GM20000 (cell line): ENCODE data around the gene ANO10.

Experiments
- DNase-seq: peaks from one replicate; pipeline ENCODE4 v3.0.0; 2012; ENCODE audit warnings: low spot score
- TF ChIP-seq, protein P1 (sequence below): IDR thresholded peaks from 2 replicates; pipeline ENCODE4 v1.5.1; 2012; ENCODE audit warnings: mild to moderate bottlenecking, control low read depth; ENCODE audit errors: extremely low read depth, missing control alignments

The ANO10 gene

DNA sequence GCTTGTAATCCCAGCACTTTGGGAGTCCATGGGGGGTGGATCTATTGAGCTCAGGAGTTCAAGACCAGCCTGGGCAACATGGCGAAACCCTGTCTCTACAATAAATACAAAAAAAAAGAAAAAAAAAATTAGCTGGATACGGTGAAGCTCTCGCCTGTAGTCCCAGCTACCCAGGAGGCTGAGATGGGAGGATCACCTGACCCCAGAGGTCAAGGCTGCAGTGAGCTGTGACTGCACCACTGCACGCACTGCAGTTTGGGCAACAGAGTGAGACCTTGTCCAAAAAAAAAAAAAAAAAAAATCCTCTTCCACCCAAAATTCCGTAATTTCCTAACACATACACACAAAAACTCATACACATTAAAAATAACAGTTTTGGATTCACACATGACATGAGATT lies 2.2 kb downstream of the ANO10 start:
- no peak for DNase-seq
- TF ChIP-seq, protein P1, sequence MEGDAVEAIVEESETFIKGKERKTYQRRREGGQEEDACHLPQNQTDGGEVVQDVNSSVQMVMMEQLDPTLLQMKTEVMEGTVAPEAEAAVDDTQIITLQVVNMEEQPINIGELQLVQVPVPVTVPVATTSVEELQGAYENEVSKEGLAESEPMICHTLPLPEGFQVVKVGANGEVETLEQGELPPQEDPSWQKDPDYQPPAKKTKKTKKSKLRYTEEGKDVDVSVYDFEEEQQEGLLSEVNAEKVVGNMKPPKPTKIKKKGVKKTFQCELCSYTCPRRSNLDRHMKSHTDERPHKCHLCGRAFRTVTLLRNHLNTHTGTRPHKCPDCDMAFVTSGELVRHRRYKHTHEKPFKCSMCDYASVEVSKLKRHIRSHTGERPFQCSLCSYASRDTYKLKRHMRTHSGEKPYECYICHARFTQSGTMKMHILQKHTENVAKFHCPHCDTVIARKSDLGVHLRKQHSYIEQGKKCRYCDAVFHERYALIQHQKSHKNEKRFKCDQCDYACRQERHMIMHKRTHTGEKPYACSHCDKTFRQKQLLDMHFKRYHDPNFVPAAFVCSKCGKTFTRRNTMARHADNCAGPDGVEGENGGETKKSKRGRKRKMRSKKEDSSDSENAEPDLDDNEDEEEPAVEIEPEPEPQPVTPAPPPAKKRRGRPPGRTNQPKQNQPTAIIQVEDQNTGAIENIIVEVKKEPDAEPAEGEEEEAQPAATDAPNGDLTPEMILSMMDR = no peak

DNA sequence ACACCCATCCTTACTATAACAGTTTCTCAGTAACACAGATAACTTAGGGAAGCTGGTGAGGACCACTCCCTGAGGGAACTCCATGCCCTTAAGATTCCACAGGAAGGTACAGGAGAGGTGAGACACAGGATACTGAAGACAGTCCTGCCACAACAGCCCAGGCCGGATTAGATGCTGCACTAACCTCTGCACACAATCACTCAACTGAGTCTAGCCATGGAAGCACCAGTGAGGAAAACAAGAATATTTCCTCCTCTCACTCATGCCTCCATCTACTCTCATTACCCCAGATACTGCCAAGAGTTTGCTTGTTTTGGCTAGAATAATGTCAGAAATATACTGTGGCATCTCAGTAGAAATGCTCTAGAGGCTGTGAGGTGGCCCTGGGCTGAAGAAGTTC lies 3.7 kb downstream of the ANO10 start:
- TF ChIP-seq, protein P1 = no peak
- no peak for DNase-seq

DNA sequence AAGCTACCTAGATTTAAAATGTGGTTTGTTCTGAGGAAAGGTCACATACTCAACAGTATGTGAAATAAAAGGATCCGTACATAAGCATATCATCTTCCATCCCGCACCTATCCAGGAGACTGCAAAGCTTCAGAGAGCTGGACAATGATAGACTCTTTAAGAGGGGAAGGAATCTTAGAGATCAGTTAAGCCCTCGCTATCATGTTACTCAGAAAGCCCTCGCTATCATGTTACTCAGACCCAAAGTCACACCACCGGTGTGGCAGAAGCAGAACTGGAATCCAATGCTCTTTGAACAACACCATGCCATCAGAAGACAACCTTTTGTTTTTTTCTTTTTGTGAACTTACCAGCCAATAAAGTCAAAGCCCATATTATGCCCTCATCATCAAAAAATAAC lies 5.8 kb downstream of the ANO10 start:
- TF ChIP-seq, protein P1 = no peak
- no peak for DNase-seq

DNA sequence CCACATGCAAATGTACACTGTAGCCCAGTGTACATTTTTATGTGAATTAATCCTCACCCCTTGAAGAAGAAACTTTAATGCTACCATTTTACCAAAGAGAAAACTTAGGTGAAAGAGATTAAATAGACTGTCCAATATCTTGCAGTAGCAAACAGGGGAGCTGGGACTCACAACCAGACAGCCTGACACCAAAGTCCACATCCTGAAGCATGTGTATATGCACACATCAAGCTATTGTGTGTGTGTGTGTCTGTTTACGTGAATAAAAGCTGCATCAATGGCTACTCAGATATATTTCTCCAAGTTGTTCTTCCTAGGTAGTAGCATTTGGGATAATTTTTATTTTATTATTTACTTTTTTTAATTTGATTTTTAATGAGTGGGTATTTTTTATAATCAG lies 6.7 kb downstream of the ANO10 start:
- DNase-seq = no peak
- TF ChIP-seq, protein P1 = no peak

DNA sequence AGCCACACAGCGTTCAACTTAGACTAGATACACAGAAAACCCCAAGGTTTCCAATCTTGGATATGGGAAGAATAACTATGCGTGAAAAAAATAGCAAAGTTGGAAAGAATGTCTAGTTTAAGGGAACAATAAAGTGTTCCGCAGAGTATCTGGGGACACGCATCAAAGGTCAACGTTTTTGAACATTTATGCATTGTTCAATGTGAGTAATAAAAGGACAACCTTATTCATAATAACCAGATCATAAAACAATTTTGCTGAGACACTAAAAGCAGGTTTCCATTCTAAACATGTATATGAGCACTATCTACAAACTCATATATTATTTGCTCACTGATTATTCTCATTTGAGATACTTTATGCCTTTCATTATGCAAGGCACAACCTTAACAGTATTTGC lies 7.8 kb downstream of the ANO10 start:
- DNase-seq = no peak
- TF ChIP-seq, protein P1 = no peak

DNA sequence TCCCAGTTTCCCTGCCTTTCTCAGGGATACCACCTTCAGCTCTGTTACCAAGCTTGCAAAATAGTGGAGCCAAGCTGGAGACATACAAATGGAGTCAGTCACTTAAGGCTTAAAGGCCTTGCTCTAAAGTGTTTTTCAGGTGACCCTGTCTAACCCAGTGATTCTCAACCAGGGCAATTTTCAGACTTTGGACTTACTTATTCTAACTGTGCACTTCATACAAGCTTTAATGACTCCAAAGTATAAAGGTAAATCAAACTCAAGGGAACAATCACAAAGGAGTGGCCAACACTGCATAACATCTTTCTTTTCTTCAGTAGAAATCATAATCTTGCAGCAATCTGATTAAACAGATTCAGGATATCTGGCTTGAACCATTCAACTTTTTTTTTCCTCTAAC lies 9.4 kb downstream of the ANO10 start:
- TF ChIP-seq, protein P1 = no peak
- no peak for DNase-seq

DNA sequence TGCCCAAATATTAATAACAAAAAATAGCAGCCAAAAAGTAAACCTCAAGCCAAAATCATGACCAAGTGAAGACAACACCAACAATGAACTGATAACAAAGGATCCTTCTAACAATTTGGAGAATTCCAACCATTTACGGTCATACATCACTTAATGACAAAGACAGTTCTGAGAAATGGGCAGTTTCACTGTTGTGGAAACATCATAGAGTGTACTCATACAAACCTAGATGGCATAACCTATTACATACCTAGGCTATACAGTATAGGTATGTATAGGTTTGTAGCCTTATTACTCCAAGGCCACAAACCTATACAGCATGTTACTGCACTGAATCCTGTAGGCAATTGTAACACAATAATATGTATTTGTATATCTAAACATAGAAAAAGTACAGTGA lies 12.4 kb downstream of the ANO10 start:
- no peak for DNase-seq
- TF ChIP-seq, protein P1 = no peak
